ENCODE results near the gene RNU6-9.

DNA sequence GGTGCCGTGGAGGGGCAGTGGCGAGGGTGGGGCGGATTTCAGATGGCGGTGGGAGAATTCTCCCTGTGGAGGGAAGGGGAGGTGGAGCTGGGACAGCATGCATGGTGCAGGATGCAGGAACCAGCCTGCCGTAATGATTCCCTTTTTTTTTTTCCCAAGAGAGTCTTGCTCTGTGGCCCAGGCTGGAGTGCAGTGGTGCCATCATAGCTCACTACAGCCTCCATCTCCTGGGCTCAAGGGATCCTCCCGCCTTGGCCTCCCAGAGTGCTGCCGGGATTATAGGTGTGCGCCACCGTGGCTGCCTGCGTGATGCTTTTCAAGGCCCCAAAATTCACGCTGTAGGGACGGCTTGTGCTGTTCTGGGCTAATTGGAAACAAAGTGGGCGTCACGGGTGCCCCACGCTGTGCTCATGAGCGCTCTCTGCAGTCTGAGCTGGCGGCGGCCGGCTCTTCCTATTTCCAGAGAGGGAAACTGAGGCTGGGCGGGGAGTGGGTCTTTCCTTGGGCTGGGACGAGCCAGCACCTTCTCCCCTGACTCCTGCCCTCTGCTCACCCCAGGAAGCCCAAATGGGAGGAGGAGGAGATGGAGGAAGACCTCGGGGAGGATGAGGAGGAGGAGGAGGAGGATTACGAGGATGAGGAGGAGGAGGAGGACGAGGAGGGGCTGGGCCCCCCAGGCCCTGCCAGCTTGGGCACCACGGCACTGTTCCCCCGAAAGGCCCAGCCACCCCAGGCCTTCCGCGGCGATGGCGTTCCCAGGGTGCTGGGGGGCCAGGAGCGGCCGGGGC lies 38.8 kb downstream of the RNU6-9 start:
- TF ChIP-seq, protein P1, sequence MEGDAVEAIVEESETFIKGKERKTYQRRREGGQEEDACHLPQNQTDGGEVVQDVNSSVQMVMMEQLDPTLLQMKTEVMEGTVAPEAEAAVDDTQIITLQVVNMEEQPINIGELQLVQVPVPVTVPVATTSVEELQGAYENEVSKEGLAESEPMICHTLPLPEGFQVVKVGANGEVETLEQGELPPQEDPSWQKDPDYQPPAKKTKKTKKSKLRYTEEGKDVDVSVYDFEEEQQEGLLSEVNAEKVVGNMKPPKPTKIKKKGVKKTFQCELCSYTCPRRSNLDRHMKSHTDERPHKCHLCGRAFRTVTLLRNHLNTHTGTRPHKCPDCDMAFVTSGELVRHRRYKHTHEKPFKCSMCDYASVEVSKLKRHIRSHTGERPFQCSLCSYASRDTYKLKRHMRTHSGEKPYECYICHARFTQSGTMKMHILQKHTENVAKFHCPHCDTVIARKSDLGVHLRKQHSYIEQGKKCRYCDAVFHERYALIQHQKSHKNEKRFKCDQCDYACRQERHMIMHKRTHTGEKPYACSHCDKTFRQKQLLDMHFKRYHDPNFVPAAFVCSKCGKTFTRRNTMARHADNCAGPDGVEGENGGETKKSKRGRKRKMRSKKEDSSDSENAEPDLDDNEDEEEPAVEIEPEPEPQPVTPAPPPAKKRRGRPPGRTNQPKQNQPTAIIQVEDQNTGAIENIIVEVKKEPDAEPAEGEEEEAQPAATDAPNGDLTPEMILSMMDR (IDR thresholded peaks at IDR 0.05) = no peak
- TF ChIP-seq EZH2 (IDR thresholded peaks at IDR 0.05) = no peak
- TF ChIP-seq EZH2phosphoT487 (IDR thresholded peaks at IDR 0.05) = no peak
